ENCODE results near the gene POLE.
"Not testable (repeated sequence)": the region's sequence is repeated elsewhere in the genome, so short reads cannot be mapped to it uniquely, and the experiment has no call there.

- not testable (repeated sequence) for TF ChIP-seq CTCF (conservative IDR thresholded peaks at IDR 0.05; ENCODE audit: low read length); EZH2phosphoT487 (IDR thresholded peaks at IDR 0.05; ENCODE audit: borderline replicate concordance)
Observed at GRCh38 chr12:132692030-132692429, 4.9 kb upstream of the POLE start.
